ENCODE measurements around the gene VTN.

Gene VTN

GRCh38 chr17:28319598-28319935 is 50.5 kb downstream of the VTN start:
- Histone ChIP-seq H3K79me2 (ENCODE audit: insufficient read depth, low read length) (peaks cover 52% of the 10 kb centered on the region), H3F3A (ENCODE audit: insufficient read depth, low read length) (no peaks in the 10 kb centered on the region), H3K4me1 (ENCODE audit: insufficient read depth, low read length, severe bottlenecking) (peaks cover 40% of the 10 kb centered on the region), H3K9me2 (ENCODE audit: low read depth, low read length) (no peaks in the 10 kb centered on the region), H2AFZ (ENCODE audit: low read length) (no peak overlapping the region), H3K36me3 (ENCODE audit: insufficient read depth, low read length) (peaks cover 20% of the 10 kb centered on the region; the same call in 1 of the 2 replicates), H3K9me3 (ENCODE audit: low read length) (no peaks in the 10 kb centered on the region), H4K20me1 (ENCODE audit: insufficient read depth, low read length) (no peaks in the 10 kb centered on the region), H3K27me3 (ENCODE audit: insufficient read depth, low read length) (no peaks in the 10 kb centered on the region), H3K4me3 (ENCODE audit: low read depth, low read length, poor library complexity, severe bottlenecking) (peak overlapping the region; percentile 87), H3K9ac (ENCODE audit: low read length) (peak overlapping the region; percentile 97), H3K4me2 (ENCODE audit: low read length) (peak overlapping the region; percentile 86), H3K27ac (ENCODE audit: low read depth, low read length, poor library complexity, severe bottlenecking) (peak overlapping the region; percentile 59)
- TF ChIP-seq CTCF (IDR thresholded peaks at IDR 0.05; ENCODE audit: low read length): no peak
- TF ChIP-seq EZH2 (IDR thresholded peaks at IDR 0.05; ENCODE audit: borderline replicate concordance, low read length): no peak

- H3K36me3 ChIP-seq (ENCODE audit: insufficient read depth, low read length): peaks cover 20% of the 10 kb centered on the region; the same call in 1 of the 2 replicates
- H3K9me3 ChIP-seq (ENCODE audit: low read length): no peaks in the 10 kb centered on the region
- H3K4me2 ChIP-seq (ENCODE audit: low read length): peak within 1 kb of the TSS; percentile 86
- H3K4me3 ChIP-seq (ENCODE audit: low read depth, low read length, poor library complexity, severe bottlenecking): peak within 1 kb of the TSS; percentile 87
- peak within 1 kb of the TSS; percentile 59 for H3K27ac ChIP-seq (ENCODE audit: low read depth, low read length, poor library complexity, severe bottlenecking)
- TF ChIP-seq EZH2 (IDR thresholded peaks at IDR 0.05; ENCODE audit: borderline replicate concordance, low read length): no peak
- TF ChIP-seq CTCF (IDR thresholded peaks at IDR 0.05; ENCODE audit: low read length): peak; percentile 8; the same call in 1 of the 2 replicates
- no peak within 1 kb of the TSS for H2AFZ ChIP-seq (ENCODE audit: low read length)
- H3K79me2 ChIP-seq (ENCODE audit: insufficient read depth, low read length): peaks cover 46% of the 10 kb centered on the region
- no peaks in the 10 kb centered on the region for H3K9me2 ChIP-seq (ENCODE audit: low read depth, low read length)
- H3K4me1 ChIP-seq (ENCODE audit: insufficient read depth, low read length, severe bottlenecking): peaks cover 36% of the 10 kb centered on the region
- H4K20me1 ChIP-seq (ENCODE audit: insufficient read depth, low read length): no peaks in the 10 kb centered on the region
- H3K9ac ChIP-seq (ENCODE audit: low read length): peak within 1 kb of the TSS; percentile 97
- no peaks in the 10 kb centered on the region for H3K27me3 ChIP-seq (ENCODE audit: insufficient read depth, low read length)
- H3F3A ChIP-seq (ENCODE audit: insufficient read depth, low read length): no peaks in the 10 kb centered on the region
These were observed 51.1 kb downstream of the VTN start, which contains the start of gene TMEM97 for GRCh38 chr17:28318759-28319597. TSS of gene TMEM97 (plus strand) at chr17:28319200. CDS start at chr17:28319240, 40 bp downstream.

GRCh38 chr17:28317966-28318758 is 51.9 kb downstream of the VTN start:
- Histone ChIP-seq H3F3A (ENCODE audit: insufficient read depth, low read length) (no peaks in the 10 kb centered on the region), H3K4me1 (ENCODE audit: insufficient read depth, low read length, severe bottlenecking) (peaks cover 36% of the 10 kb centered on the region), H3K79me2 (ENCODE audit: insufficient read depth, low read length) (peaks cover 40% of the 10 kb centered on the region), H2AFZ (ENCODE audit: low read length) (no peak overlapping the region), H3K36me3 (ENCODE audit: insufficient read depth, low read length) (peaks cover 20% of the 10 kb centered on the region; the same call in 1 of the 2 replicates), H3K4me3 (ENCODE audit: low read depth, low read length, poor library complexity, severe bottlenecking) (peak overlapping the region; percentile 87), H3K9ac (ENCODE audit: low read length) (peak overlapping the region; percentile 85), H3K9me3 (ENCODE audit: low read length) (no peaks in the 10 kb centered on the region), H3K4me2 (ENCODE audit: low read length) (peak overlapping the region; percentile 86), H3K9me2 (ENCODE audit: low read depth, low read length) (no peaks in the 10 kb centered on the region), H4K20me1 (ENCODE audit: insufficient read depth, low read length) (no peaks in the 10 kb centered on the region), H3K27me3 (ENCODE audit: insufficient read depth, low read length) (no peaks in the 10 kb centered on the region), H3K27ac (ENCODE audit: low read depth, low read length, poor library complexity, severe bottlenecking) (peak overlapping the region; percentile 47)
- no peak for TF ChIP-seq EZH2 (IDR thresholded peaks at IDR 0.05; ENCODE audit: borderline replicate concordance, low read length)
- TF ChIP-seq CTCF (IDR thresholded peaks at IDR 0.05; ENCODE audit: low read length): no peak

Data from OCI-LY1 (cell line).